ENCODE results near the gene CCDC134. TPM values are rescaled to one million over a fixed set of nuclear protein-coding genes. Genes with fewer than 3 reads are reported as not detected.

Gene CCDC134
- total and polyA plus RNA-seq, 3 experiments from 2014 or later: 5.5 to 19.9 (median 17.9) TPM

- no peaks in the 10 kb centered on the region for H3K27me3 ChIP-seq (ENCODE audit: insufficient read depth, low read length, poor library complexity, severe bottlenecking)
- H3K9me3 Mint-ChIP-seq: no peaks in the 10 kb centered on the region
- ChIA-PET CTCF (interaction anchor here (1.5 kb wide), 1 partner anchor 63 kb away, joined by 6 read pairs; no protein-coding TSS in a partner anchor), POLR2A (interaction anchor here (0.8 kb wide), 1 partner anchor 9 kb away, joined by 4 read pairs; the partner anchor contains the start of gene CCDC134)
- H3K4me3 ChIP-seq (ENCODE audit: low read length): no peak overlapping the region
- H3K4me1 Mint-ChIP-seq: peaks cover 0 to 16% (median 0%) of the 10 kb centered on the region in 3 donors
- DNase-seq: no peak
- no peaks in the 10 kb centered on the region for H3K9me3 ChIP-seq (ENCODE audit: low read length)
- H3K27ac ChIP-seq (ENCODE audit: low read depth, low read length): no peak overlapping the region
- H3K27me3 Mint-ChIP-seq: no peaks in the 10 kb centered on the region
- no peak overlapping the region for H3K4me3 Mint-ChIP-seq
- no peaks in the 10 kb centered on the region for H3K4me1 ChIP-seq (ENCODE audit: insufficient read depth, low read length)
- peaks cover 25% of the 10 kb centered on the region for H3K36me3 ChIP-seq (ENCODE audit: insufficient read depth, low read length)
- peak overlapping the region in 1 of 8 donors; percentile 79 for H3K27ac Mint-ChIP-seq
- H3K36me3 Mint-ChIP-seq: peaks cover 0 to 57% (median 6%) of the 10 kb centered on the region in 3 donors
Measured at GRCh38 chr22:41810022-41810421, 9.5 kb downstream of the CCDC134 start.

GRCh38 chr22:41812805-41813545, 12.5 kb downstream of the CCDC134 start:
- no peak overlapping the region for H3K27ac Mint-ChIP-seq
- ChIA-PET POLR2A (interaction anchor here (0.7 kb wide), 1 partner anchor 16 kb away, joined by 4 read pairs; no protein-coding TSS in a partner anchor), CTCF (interaction anchor here (1.8 kb wide), 1 partner anchor 9 kb away, joined by 5 read pairs; no protein-coding TSS in a partner anchor)
- H3K9me3 ChIP-seq (ENCODE audit: low read length): no peaks in the 10 kb centered on the region
- no peak overlapping the region for H3K4me3 ChIP-seq (ENCODE audit: low read length)
- H3K27ac ChIP-seq (ENCODE audit: low read depth, low read length): no peak overlapping the region
- peaks cover 0 to 10% (median 0%) of the 10 kb centered on the region in 3 donors for H3K4me1 Mint-ChIP-seq
- no peak overlapping the region for H3K4me3 Mint-ChIP-seq
- peaks cover 0 to 78% (median 9%) of the 10 kb centered on the region in 3 donors for H3K36me3 Mint-ChIP-seq
- H3K36me3 ChIP-seq (ENCODE audit: insufficient read depth, low read length): peaks cover 25% of the 10 kb centered on the region
- no peaks in the 10 kb centered on the region for H3K27me3 Mint-ChIP-seq
- no peaks in the 10 kb centered on the region for H3K4me1 ChIP-seq (ENCODE audit: insufficient read depth, low read length)
- H3K27me3 ChIP-seq (ENCODE audit: insufficient read depth, low read length, poor library complexity, severe bottlenecking): no peaks in the 10 kb centered on the region
- no peaks in the 10 kb centered on the region for H3K9me3 Mint-ChIP-seq
- no peak for DNase-seq

- peaks cover 0 to 80% (median 9%) of the 10 kb centered on the region in 3 donors for H3K36me3 Mint-ChIP-seq
- no peak overlapping the region for H3K27ac ChIP-seq (ENCODE audit: low read depth, low read length)
- H3K4me1 Mint-ChIP-seq: peaks cover 0 to 8% (median 0%) of the 10 kb centered on the region in 3 donors
- peaks cover 25% of the 10 kb centered on the region for H3K36me3 ChIP-seq (ENCODE audit: insufficient read depth, low read length)
- H3K4me1 ChIP-seq (ENCODE audit: insufficient read depth, low read length): no peaks in the 10 kb centered on the region
- ChIA-PET CTCF (no interaction called here), POLR2A (no interaction called here)
- H3K27me3 ChIP-seq (ENCODE audit: insufficient read depth, low read length, poor library complexity, severe bottlenecking): no peaks in the 10 kb centered on the region
- H3K9me3 Mint-ChIP-seq: no peaks in the 10 kb centered on the region
- no peak overlapping the region for H3K4me3 ChIP-seq (ENCODE audit: low read length)
- H3K4me3 Mint-ChIP-seq: no peak overlapping the region
- DNase-seq: no peak
- H3K9me3 ChIP-seq (ENCODE audit: low read length): no peaks in the 10 kb centered on the region
- H3K27me3 Mint-ChIP-seq: no peaks in the 10 kb centered on the region
- H3K27ac Mint-ChIP-seq: peak overlapping the region in 2 of 8 donors; percentile 14 to 58
Measured at GRCh38 chr22:41813726-41814410, 13.4 kb downstream of the CCDC134 start.

- Histone ChIP-seq H3K36me3 (ENCODE audit: insufficient read depth, low read length) (peaks cover 13% of the 10 kb centered on the region), H3K4me3 (ENCODE audit: low read length) (no peak overlapping the region), H3K27me3 (ENCODE audit: insufficient read depth, low read length, poor library complexity, severe bottlenecking) (no peaks in the 10 kb centered on the region), H3K4me1 (ENCODE audit: insufficient read depth, low read length) (no peaks in the 10 kb centered on the region), H3K27ac (ENCODE audit: low read depth, low read length) (no peak overlapping the region), H3K9me3 (ENCODE audit: low read length) (no peaks in the 10 kb centered on the region)
- Mint-ChIP-seq H3K4me1 (no peaks in the 10 kb centered on the region), H3K27ac (no peak overlapping the region), H3K36me3 (peaks cover 0 to 79% (median 3%) of the 10 kb centered on the region in 3 donors), H3K4me3 (no peak overlapping the region), H3K27me3 (no peaks in the 10 kb centered on the region), H3K9me3 (no peaks in the 10 kb centered on the region)
- POLR2A ChIA-PET: no interaction called here
- CTCF ChIA-PET: no interaction called here
- no peak for DNase-seq
Measured at GRCh38 chr22:41815716-41816115, 15.2 kb downstream of the CCDC134 start.

- no peak overlapping the region for H3K4me3 Mint-ChIP-seq
- Histone ChIP-seq H3K4me3 (ENCODE audit: low read length) (no peak overlapping the region), H3K9me3 (ENCODE audit: low read length) (no peaks in the 10 kb centered on the region), H3K36me3 (ENCODE audit: insufficient read depth, low read length) (peaks cover 13% of the 10 kb centered on the region), H3K27ac (ENCODE audit: low read depth, low read length) (no peak overlapping the region), H3K27me3 (ENCODE audit: insufficient read depth, low read length, poor library complexity, severe bottlenecking) (no peaks in the 10 kb centered on the region), H3K4me1 (ENCODE audit: insufficient read depth, low read length) (no peaks in the 10 kb centered on the region)
- H3K27ac Mint-ChIP-seq: no peak overlapping the region
- no peaks in the 10 kb centered on the region for H3K27me3 Mint-ChIP-seq
- no peaks in the 10 kb centered on the region for H3K9me3 Mint-ChIP-seq
- CTCF ChIA-PET: no interaction called here
- no peaks in the 10 kb centered on the region for H3K4me1 Mint-ChIP-seq
- H3K36me3 Mint-ChIP-seq: peaks cover 0 to 77% (median 3%) of the 10 kb centered on the region in 3 donors
- no peak for DNase-seq
- POLR2A ChIA-PET: no interaction called here
Measured at GRCh38 chr22:41816241-41816640, 15.8 kb downstream of the CCDC134 start.

GRCh38 chr22:41816871-41817270, 16.4 kb downstream of the CCDC134 start:
- H3K36me3 Mint-ChIP-seq: peaks cover 0 to 75% (median 3%) of the 10 kb centered on the region in 3 donors
- Histone ChIP-seq H3K9me3 (ENCODE audit: low read length) (no peaks in the 10 kb centered on the region), H3K36me3 (ENCODE audit: insufficient read depth, low read length) (peaks cover 9% of the 10 kb centered on the region), H3K4me3 (ENCODE audit: low read length) (no peak overlapping the region), H3K27ac (ENCODE audit: low read depth, low read length) (no peak overlapping the region), H3K27me3 (ENCODE audit: insufficient read depth, low read length, poor library complexity, severe bottlenecking) (no peaks in the 10 kb centered on the region), H3K4me1 (ENCODE audit: insufficient read depth, low read length) (no peaks in the 10 kb centered on the region)
- H3K27me3 Mint-ChIP-seq: peaks cover 0 to 2% of the 10 kb centered on the region in 2 donors
- H3K4me1 Mint-ChIP-seq: peaks cover 0 to 4% (median 3%) of the 10 kb centered on the region in 3 donors
- POLR2A ChIA-PET: no interaction called here
- no peak for DNase-seq
- H3K9me3 Mint-ChIP-seq: no peaks in the 10 kb centered on the region
- H3K4me3 Mint-ChIP-seq: no peak overlapping the region
- CTCF ChIA-PET: no interaction called here
- peak overlapping the region in 2 of 8 donors; percentile 24 to 33 for H3K27ac Mint-ChIP-seq

GRCh38 chr22:41818011-41818410, 17.5 kb downstream of the CCDC134 start:
- H3K27me3 Mint-ChIP-seq: peaks cover 0 to 2% of the 10 kb centered on the region in 2 donors
- H3K27ac Mint-ChIP-seq: peak overlapping the region in 2 of 8 donors; percentile 34 to 47
- no peaks in the 10 kb centered on the region for H3K4me1 ChIP-seq (ENCODE audit: insufficient read depth, low read length)
- H3K4me1 Mint-ChIP-seq: peaks cover 5 to 14% (median 9%) of the 10 kb centered on the region in 3 donors
- H3K27ac ChIP-seq (ENCODE audit: low read depth, low read length): no peak overlapping the region
- DNase-seq: no peak
- H3K27me3 ChIP-seq (ENCODE audit: insufficient read depth, low read length, poor library complexity, severe bottlenecking): no peaks in the 10 kb centered on the region
- no peaks in the 10 kb centered on the region for H3K9me3 Mint-ChIP-seq
- ChIA-PET POLR2A (interaction anchor here (0.8 kb wide), 1 partner anchor 18 kb away, joined by 3 read pairs; the partner anchor contains the start of gene CCDC134), CTCF (interaction anchor here (1.4 kb wide), 1 partner anchor 41 kb away, joined by 3 read pairs; no protein-coding TSS in a partner anchor)
- peaks cover 0 to 73% (median 3%) of the 10 kb centered on the region in 3 donors for H3K36me3 Mint-ChIP-seq
- H3K9me3 ChIP-seq (ENCODE audit: low read length): no peaks in the 10 kb centered on the region
- H3K36me3 ChIP-seq (ENCODE audit: insufficient read depth, low read length): peaks cover 6% of the 10 kb centered on the region
- no peak overlapping the region for H3K4me3 ChIP-seq (ENCODE audit: low read length)
- no peak overlapping the region for H3K4me3 Mint-ChIP-seq

GRCh38 chr22:41818596-41818995, 18.1 kb downstream of the CCDC134 start:
- no peak for DNase-seq
- H3K27ac ChIP-seq (ENCODE audit: low read depth, low read length): no peak overlapping the region
- ChIA-PET POLR2A (interaction anchor here (0.8 kb wide), 1 partner anchor 18 kb away, joined by 3 read pairs; the partner anchor contains the start of gene CCDC134), CTCF (interaction anchor here (1.4 kb wide), 1 partner anchor 41 kb away, joined by 3 read pairs; no protein-coding TSS in a partner anchor)
- H3K4me3 ChIP-seq (ENCODE audit: low read length): no peak overlapping the region
- H3K4me1 ChIP-seq (ENCODE audit: insufficient read depth, low read length): no peaks in the 10 kb centered on the region
- Mint-ChIP-seq H3K27me3 (peaks cover 0 to 2% of the 10 kb centered on the region in 2 donors), H3K9me3 (no peaks in the 10 kb centered on the region), H3K4me3 (no peak overlapping the region), H3K4me1 (peaks cover 6 to 15% (median 9%) of the 10 kb centered on the region in 3 donors), H3K27ac (peak overlapping the region in 1 of 8 donors; percentile 14), H3K36me3 (peaks cover 0 to 70% (median 3%) of the 10 kb centered on the region in 3 donors)
- H3K27me3 ChIP-seq (ENCODE audit: insufficient read depth, low read length, poor library complexity, severe bottlenecking): no peaks in the 10 kb centered on the region
- H3K36me3 ChIP-seq (ENCODE audit: insufficient read depth, low read length): peaks cover 2% of the 10 kb centered on the region
- no peaks in the 10 kb centered on the region for H3K9me3 ChIP-seq (ENCODE audit: low read length)
